ENCODE measurements around the gene ATP6V0E2. TPM values are rescaled to one million over a fixed set of nuclear protein-coding genes. Genes with fewer than 3 reads are reported as not detected.

ATP6V0E2 gene
- total RNA-seq, 1 experiment from 2014 or later: 19.0 TPM

- no CpG with 5 or more reads among the region's 4 CpGs for WGBS (ENCODE audit: extremely low coverage, insufficient read length, low lambda C conversion rate)
- H2BK120ac ChIP-seq (ENCODE audit: low read depth, low read length, poor library complexity, severe bottlenecking): no peak overlapping the region
- no peak overlapping the region for H3K27ac ChIP-seq (ENCODE audit: insufficient read length, low read depth, low read length)
- H3K79me1 ChIP-seq (ENCODE audit: insufficient read depth, low read depth, low read length, poor library complexity, severe bottlenecking): no peaks in the 10 kb centered on the region
- H3K4ac ChIP-seq (ENCODE audit: low read depth, low read length): no peak overlapping the region
- H3K4me1 ChIP-seq (ENCODE audit: insufficient read depth, low read length): peaks cover 10% of the 10 kb centered on the region; the same call in 1 of the 2 replicates
- TF ChIP-seq CTCF (conservative IDR thresholded peaks at IDR 0.05): no peak
- no peaks in the 10 kb centered on the region for H3K9me3 ChIP-seq (ENCODE audit: control insufficient read depth, low read depth, low read length)
- peaks cover 29 to 31% of the 10 kb centered on the region in 2 experiments for H3K4me1 Mint-ChIP-seq
- peaks cover 9% of the 10 kb centered on the region for H3K27me3 Mint-ChIP-seq (ENCODE audit: low read depth)
- H3K27ac Mint-ChIP-seq: no peak overlapping the region
- H4K8ac ChIP-seq (replicated peaks; ENCODE audit: insufficient read length, low read depth, low read length): no peak overlapping the region
- no peak overlapping the region for H3K23ac ChIP-seq (ENCODE audit: insufficient read length, low read depth, low read length)
- no peak overlapping the region for H2AK5ac ChIP-seq (ENCODE audit: insufficient read length, low read length)
- no peak overlapping the region for H2BK12ac ChIP-seq (ENCODE audit: insufficient read length, low read depth, low read length)
- no peaks in the 10 kb centered on the region for H4K20me1 ChIP-seq (ENCODE audit: control insufficient read depth, insufficient read depth, insufficient read length)
- H3K56ac ChIP-seq (ENCODE audit: insufficient read length, low read depth, low read length): no peak overlapping the region
- no peak overlapping the region for H2BK20ac ChIP-seq (ENCODE audit: low read depth, low read length, poor library complexity, severe bottlenecking)
- no peak overlapping the region for H4K91ac ChIP-seq (ENCODE audit: insufficient read length, low read depth, low read length)
- no peak overlapping the region for H3K4me3 Mint-ChIP-seq
- H2AFZ ChIP-seq (ENCODE audit: low read length): no peak overlapping the region
- H3K9ac ChIP-seq (ENCODE audit: extremely low read depth, insufficient read length, low read length): no peak overlapping the region
- H3K14ac ChIP-seq (ENCODE audit: insufficient read depth, low read length): no peak overlapping the region
- no peak overlapping the region for H2BK15ac ChIP-seq (ENCODE audit: low read depth, low read length)
- no peaks in the 10 kb centered on the region for H3K79me2 ChIP-seq (ENCODE audit: insufficient read depth, low read length)
- no peak overlapping the region for H3T11ph ChIP-seq (ENCODE audit: low read length)
- H4K5ac ChIP-seq (ENCODE audit: insufficient read length, low read depth, low read length): no peak overlapping the region
- H3K9me3 Mint-ChIP-seq: no peaks in the 10 kb centered on the region
- no peak overlapping the region for H3K4me2 ChIP-seq (ENCODE audit: insufficient read depth, insufficient read length, low read length)
- H2BK5ac ChIP-seq (ENCODE audit: insufficient read length, low read length): no peak overlapping the region
- no peaks in the 10 kb centered on the region; a peak in 1 of 7 replicates for H3K36me3 Mint-ChIP-seq (ENCODE audit: insufficient read depth in 1 of 3, low read depth in 3 of 3)
- no peaks in the 10 kb centered on the region for H3K27me3 ChIP-seq (ENCODE audit: insufficient read depth, low read length)
- no peak overlapping the region for H3K18ac ChIP-seq (ENCODE audit: insufficient read length, low read depth, low read length)
- DNase-seq: no peak
- peaks cover 5% of the 10 kb centered on the region for H3K23me2 ChIP-seq (ENCODE audit: insufficient read length, low read depth, low read length, poor library complexity, severe bottlenecking)
Measured at GRCh38 chr7:149850716-149851115, 23.1 kb upstream of the ATP6V0E2 start.
